ENCODE measurements around the gene IL24. TPM values are rescaled to one million over a fixed set of nuclear protein-coding genes. Genes with fewer than 3 reads are reported as not detected.

IL24 gene
- total RNA-seq, 1 experiment from 2014 or later, result not detected

DNA sequence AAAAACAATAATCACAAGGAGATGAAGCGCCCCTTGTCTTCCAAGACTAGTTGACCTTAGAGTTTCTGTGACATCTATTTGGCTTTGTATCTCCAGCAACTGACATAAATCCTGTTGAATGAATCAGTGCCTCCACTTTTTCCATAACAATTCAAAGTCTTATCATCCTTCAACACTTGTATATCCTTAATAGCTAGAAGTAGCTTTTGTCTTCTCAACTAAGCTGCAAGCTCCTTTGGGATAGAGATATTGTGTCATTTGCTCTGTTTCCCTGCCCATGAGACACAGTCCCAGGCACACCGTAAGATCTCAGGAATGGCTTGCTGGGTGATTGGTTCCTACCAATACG lies 43.3 kb downstream of the IL24 start:
- Histone ChIP-seq H3K36me3 (ENCODE audit: low read depth) (no peaks in the 10 kb centered on the region), H3K9me3 (ENCODE audit: insufficient read depth, low read depth) (no peaks in the 10 kb centered on the region), H3K9me2 (ENCODE audit: insufficient read depth) (no peaks in the 10 kb centered on the region), H3K4me3 (no peak overlapping the region), H4K20me1 (ENCODE audit: insufficient read depth) (no peaks in the 10 kb centered on the region), H3K27ac (no peak overlapping the region), H3K27me3 (ENCODE audit: insufficient read depth, low read depth) (no peaks in the 10 kb centered on the region), H3K4me2 (no peak overlapping the region), H3K79me2 (ENCODE audit: low read depth) (no peaks in the 10 kb centered on the region), H3K4me1 (replicated peaks; ENCODE audit: insufficient read depth) (no peaks in the 10 kb centered on the region), H2AFZ (no peak overlapping the region), H3F3A (ENCODE audit: insufficient read depth, low read depth) (no peaks in the 10 kb centered on the region)
- TF ChIP-seq, protein P1, sequence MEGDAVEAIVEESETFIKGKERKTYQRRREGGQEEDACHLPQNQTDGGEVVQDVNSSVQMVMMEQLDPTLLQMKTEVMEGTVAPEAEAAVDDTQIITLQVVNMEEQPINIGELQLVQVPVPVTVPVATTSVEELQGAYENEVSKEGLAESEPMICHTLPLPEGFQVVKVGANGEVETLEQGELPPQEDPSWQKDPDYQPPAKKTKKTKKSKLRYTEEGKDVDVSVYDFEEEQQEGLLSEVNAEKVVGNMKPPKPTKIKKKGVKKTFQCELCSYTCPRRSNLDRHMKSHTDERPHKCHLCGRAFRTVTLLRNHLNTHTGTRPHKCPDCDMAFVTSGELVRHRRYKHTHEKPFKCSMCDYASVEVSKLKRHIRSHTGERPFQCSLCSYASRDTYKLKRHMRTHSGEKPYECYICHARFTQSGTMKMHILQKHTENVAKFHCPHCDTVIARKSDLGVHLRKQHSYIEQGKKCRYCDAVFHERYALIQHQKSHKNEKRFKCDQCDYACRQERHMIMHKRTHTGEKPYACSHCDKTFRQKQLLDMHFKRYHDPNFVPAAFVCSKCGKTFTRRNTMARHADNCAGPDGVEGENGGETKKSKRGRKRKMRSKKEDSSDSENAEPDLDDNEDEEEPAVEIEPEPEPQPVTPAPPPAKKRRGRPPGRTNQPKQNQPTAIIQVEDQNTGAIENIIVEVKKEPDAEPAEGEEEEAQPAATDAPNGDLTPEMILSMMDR (conservative IDR thresholded peaks at IDR 0.05), result no peak
- no peak for TF ChIP-seq EZH2 (IDR thresholded peaks at IDR 0.05; ENCODE audit: low read depth)
- CTCF ChIA-PET, result no interaction called here
- intact Hi-C loops (cut with micrococcal nuclease; ENCODE audit: unreplicated experiment), result no loop called here
- POLR2A ChIA-PET (ENCODE audit: unreplicated experiment), result no interaction called here
- BruUV-seq (replicated peaks), result no TSS peak
- DNase-seq, result no peak

DNA sequence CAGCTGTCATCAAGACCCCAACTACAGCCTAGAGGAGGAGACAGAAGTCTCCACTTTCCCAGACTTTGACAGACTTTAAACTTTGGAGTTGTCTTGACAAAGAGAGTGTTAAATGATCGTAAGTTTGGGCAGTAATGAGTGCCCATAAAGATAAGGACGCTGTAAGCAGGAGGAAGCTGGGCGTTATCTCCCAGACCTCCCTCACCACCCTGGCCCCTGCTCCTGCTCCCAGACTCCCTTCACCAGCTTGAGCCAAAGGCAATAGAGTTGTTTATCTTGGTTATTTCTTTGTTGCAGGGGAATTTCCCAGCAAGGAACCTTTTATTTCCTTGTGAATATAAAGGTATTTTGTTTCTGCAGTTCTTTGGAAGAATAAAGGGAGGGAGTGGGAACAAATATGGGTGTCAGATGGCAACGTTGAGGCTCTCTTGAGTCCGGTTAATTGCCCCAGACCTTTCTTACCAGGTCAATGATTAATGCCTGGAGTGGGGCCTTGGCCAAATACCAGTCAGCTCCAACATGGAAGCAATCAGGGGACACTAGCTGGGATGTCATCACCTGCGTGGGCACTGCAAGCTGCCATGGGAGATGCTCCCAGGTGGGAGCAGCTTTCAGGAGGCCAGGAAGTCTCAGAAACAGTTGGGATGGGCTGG lies 44.6 kb downstream of the IL24 start:
- CTCF ChIA-PET, result no interaction called here
- Histone ChIP-seq H2AFZ (no peak overlapping the region), H3F3A (ENCODE audit: insufficient read depth, low read depth) (no peaks in the 10 kb centered on the region), H3K9me3 (ENCODE audit: insufficient read depth, low read depth) (no peaks in the 10 kb centered on the region), H3K27ac (no peak overlapping the region), H3K36me3 (ENCODE audit: low read depth) (no peaks in the 10 kb centered on the region), H3K4me3 (no peak overlapping the region), H3K9me2 (ENCODE audit: insufficient read depth) (no peaks in the 10 kb centered on the region), H4K20me1 (ENCODE audit: insufficient read depth) (no peaks in the 10 kb centered on the region), H3K4me1 (replicated peaks; ENCODE audit: insufficient read depth) (no peaks in the 10 kb centered on the region), H3K4me2 (no peak overlapping the region), H3K79me2 (ENCODE audit: low read depth) (no peaks in the 10 kb centered on the region), H3K27me3 (ENCODE audit: insufficient read depth, low read depth) (no peaks in the 10 kb centered on the region)
- POLR2A ChIA-PET (ENCODE audit: unreplicated experiment), result interaction anchor here (0.5 to 0.6 kb wide), 3 partner anchors 848 to 1193 kb away, joined by 3 to 18 read pairs (median 5); no protein-coding TSS in a partner anchor
- DNase-seq, result no peak
- BruUV-seq (replicated peaks), result no TSS peak
- intact Hi-C loops (cut with micrococcal nuclease; ENCODE audit: unreplicated experiment), result no loop called here
- no peak for TF ChIP-seq EZH2 (IDR thresholded peaks at IDR 0.05; ENCODE audit: low read depth)
- TF ChIP-seq, protein P1 (conservative IDR thresholded peaks at IDR 0.05), result no peak

DNA sequence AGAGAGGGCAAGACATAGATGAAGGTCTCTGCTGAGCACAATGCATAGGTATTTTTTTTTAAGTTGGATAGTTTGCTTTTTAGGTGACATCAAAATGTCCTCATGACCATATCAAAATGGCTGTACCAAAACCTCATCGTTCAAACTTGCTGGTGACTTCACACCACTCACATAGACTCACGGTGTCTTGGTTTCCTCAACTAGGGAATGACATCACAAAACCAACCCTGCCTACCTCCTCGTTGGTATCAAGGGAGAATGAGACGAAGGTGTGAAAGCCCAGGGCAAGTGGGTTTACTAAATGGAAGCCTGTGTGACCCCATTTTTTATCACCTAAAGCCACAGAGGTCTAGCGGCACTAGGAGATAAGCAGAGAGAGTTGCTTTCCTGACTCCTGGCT lies 47.5 kb downstream of the IL24 start:
- intact Hi-C loops (cut with micrococcal nuclease; ENCODE audit: unreplicated experiment), result no loop called here
- POLR2A ChIA-PET (ENCODE audit: unreplicated experiment), result no interaction called here

More for the DNA sequence above, 47.5 kb downstream of the IL24 start:
- DNase-seq, result no peak
- TF ChIP-seq, protein P1 (conservative IDR thresholded peaks at IDR 0.05), result no peak
- no peak for TF ChIP-seq EZH2 (IDR thresholded peaks at IDR 0.05; ENCODE audit: low read depth)
- CTCF ChIA-PET, result no interaction called here
- Histone ChIP-seq H3F3A (ENCODE audit: insufficient read depth, low read depth) (no peaks in the 10 kb centered on the region), H3K27me3 (ENCODE audit: insufficient read depth, low read depth) (no peaks in the 10 kb centered on the region), H3K4me3 (no peak overlapping the region), H3K9me3 (ENCODE audit: insufficient read depth, low read depth) (no peaks in the 10 kb centered on the region), H3K27ac (no peak overlapping the region), H3K79me2 (ENCODE audit: low read depth) (no peaks in the 10 kb centered on the region), H3K4me1 (replicated peaks; ENCODE audit: insufficient read depth) (no peaks in the 10 kb centered on the region), H3K4me2 (no peak overlapping the region), H2AFZ (no peak overlapping the region), H3K36me3 (ENCODE audit: low read depth) (no peaks in the 10 kb centered on the region), H3K9me2 (ENCODE audit: insufficient read depth) (no peaks in the 10 kb centered on the region), H4K20me1 (ENCODE audit: insufficient read depth) (no peaks in the 10 kb centered on the region)
- BruUV-seq (replicated peaks), result no TSS peak

Measured in PC-9 (cell line).